Activated naive CD8-positive, alpha-beta T cell treated with anti-CD3 and anti-CD28 coated beads for 36 hours (primary cell): ENCODE results near the gene SPARC. TPM values are rescaled to one million over a fixed set of nuclear protein-coding genes. Genes with fewer than 3 reads are reported as not detected.
"Not testable (repeated sequence)": the region's sequence is repeated elsewhere in the genome, so short reads cannot be mapped to it uniquely, and the experiment has no call there.

Source experiments
- DNase-seq: peaks from one replicate; pipeline ENCODE4 v3.0.0; 2021
- H3K27ac Mint-ChIP-seq: one replicate; pipeline ENCODE4 v1.8.0; 2022; ENCODE audit warnings: mild to moderate bottlenecking, moderate library complexity, mixed read lengths
- H3K27me3 Mint-ChIP-seq: one replicate; pipeline ENCODE4 v1.8.0; 2022; ENCODE audit warnings: mild to moderate bottlenecking, mixed read lengths
- H3K36me3 Mint-ChIP-seq: one replicate; pipeline ENCODE4 v1.8.0; 2021; ENCODE audit warnings: mild to moderate bottlenecking, mixed read lengths
- H3K4me1 Mint-ChIP-seq: one replicate; pipeline ENCODE4 v1.8.0; 2021; ENCODE audit warnings: mixed read lengths
- H3K4me3 Mint-ChIP-seq: one replicate; pipeline ENCODE4 v1.8.0; 2022; ENCODE audit warnings: mild to moderate bottlenecking, moderate library complexity, mixed read lengths
- H3K9me3 Mint-ChIP-seq: one replicate; pipeline ENCODE4 v1.8.0; 2022; ENCODE audit warnings: mixed read lengths
- total RNA-seq, 2 experiments: library from RNA; stranded (reverse); gene quantifications; one replicate each; pipeline ENCODE4 v1.2.3, GENCODE V29; 2021

Gene SPARC, protein sequence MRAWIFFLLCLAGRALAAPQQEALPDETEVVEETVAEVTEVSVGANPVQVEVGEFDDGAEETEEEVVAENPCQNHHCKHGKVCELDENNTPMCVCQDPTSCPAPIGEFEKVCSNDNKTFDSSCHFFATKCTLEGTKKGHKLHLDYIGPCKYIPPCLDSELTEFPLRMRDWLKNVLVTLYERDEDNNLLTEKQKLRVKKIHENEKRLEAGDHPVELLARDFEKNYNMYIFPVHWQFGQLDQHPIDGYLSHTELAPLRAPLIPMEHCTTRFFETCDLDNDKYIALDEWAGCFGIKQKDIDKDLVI
- total RNA-seq = under 1 TPM; 0.62 to 0.66 TPM

DNA sequence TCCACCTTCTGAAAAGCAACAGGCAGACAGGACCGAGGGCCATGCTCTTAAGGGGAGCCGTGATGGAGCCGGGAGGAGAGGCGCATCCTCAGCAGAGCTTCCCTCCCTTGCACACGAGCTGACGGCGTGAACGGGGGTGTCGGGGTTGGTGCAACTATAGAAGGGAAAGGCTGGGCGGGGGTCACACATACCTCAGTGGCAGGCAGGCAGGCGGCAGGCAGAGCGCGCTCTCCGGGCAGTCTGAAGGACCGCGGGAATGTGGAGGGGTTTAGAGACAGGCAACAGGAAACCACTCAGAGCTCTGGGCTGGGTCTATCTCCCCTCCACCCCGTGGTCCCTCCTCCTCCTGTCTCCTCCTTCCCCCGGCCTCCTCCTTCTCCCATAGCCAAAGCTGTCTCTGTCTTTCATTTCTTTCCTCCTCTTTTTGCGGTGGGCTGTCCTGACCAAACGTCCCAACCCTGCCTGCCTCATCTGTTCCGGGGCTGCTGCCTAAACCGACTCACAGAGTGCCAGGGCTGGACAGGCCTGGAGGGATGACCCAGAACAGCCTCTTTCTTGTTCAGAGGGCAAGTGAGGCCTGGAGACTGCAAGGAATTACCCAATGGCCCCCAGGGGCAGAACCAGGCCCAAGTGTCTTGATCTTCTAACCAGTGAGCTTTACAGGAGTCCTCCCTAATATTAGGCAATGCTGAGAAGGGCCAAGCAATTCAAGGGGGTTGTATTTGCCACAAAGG, at the start of gene SPARC:
Gene SPARC (minus strand): TSS at position 242 of the 734 bp plus-strand sequence. CDS start 10,727 bp downstream, outside the sequence.
- peaks cover 51% of the 10 kb centered on the region for H3K27me3 Mint-ChIP-seq
- no peak within 1 kb of the TSS for H3K27ac Mint-ChIP-seq
- no peaks in the 10 kb centered on the region for H3K9me3 Mint-ChIP-seq
- DNase-seq = no peak
- no peaks in the 10 kb centered on the region for H3K36me3 Mint-ChIP-seq
- H3K4me1 Mint-ChIP-seq = peaks cover 10% of the 10 kb centered on the region
- peak within 1 kb of the TSS; percentile 44 for H3K4me3 Mint-ChIP-seq

DNA sequence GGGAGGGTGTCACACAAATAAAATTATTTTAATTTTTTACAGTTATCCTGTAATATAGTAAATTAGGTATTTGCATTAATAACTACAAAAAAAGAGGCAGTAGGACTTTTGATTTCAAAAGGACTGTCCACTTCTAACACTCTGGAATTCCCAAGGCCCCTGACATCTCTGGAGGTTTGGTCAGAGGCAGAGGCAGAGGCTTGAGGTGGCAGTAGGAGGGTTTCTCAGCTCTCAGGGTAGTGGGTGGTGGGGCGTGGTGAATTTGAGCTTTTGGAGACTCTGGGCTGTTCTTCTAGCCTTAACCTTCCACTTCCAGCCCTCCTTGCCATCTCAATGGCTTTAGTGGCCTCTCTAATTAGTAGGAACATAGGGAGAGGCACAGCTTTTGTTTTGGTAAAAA, 48.9 kb upstream of the SPARC start:
- H3K4me1 Mint-ChIP-seq = peaks cover 5% of the 10 kb centered on the region
- DNase-seq = no peak
- no peaks in the 10 kb centered on the region for H3K27me3 Mint-ChIP-seq
- peaks cover 9% of the 10 kb centered on the region for H3K36me3 Mint-ChIP-seq
- H3K9me3 Mint-ChIP-seq = no peaks in the 10 kb centered on the region
- H3K27ac Mint-ChIP-seq = no peak overlapping the region
- no peak overlapping the region for H3K4me3 Mint-ChIP-seq

DNA sequence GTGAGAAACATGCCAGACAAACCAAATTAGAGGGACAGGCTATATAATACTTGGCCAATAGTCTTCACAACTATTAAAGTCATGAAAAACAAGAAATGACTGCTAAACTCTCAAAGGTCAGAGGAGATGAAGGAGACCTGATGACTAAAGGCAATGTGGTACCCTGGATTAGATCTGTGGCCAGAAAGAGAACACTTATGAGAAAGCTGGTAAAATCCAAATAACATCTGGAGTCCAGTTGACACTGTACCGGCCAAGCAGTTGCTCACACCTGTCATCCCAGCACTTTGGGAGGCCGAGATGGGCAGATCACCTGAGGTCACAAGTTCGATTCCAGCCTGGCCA, 47.3 kb upstream of the SPARC start:
- no peak overlapping the region for H3K4me3 Mint-ChIP-seq
- no peaks in the 10 kb centered on the region for H3K27me3 Mint-ChIP-seq
- H3K27ac Mint-ChIP-seq = no peak overlapping the region
- H3K4me1 Mint-ChIP-seq = peaks cover 3% of the 10 kb centered on the region
- peaks cover 4% of the 10 kb centered on the region for H3K9me3 Mint-ChIP-seq
- DNase-seq = no peak
- H3K36me3 Mint-ChIP-seq = peaks cover 23% of the 10 kb centered on the region

GRCh38 chr5:151733358-151734063, 46.8 kb upstream of the SPARC start:
- Mint-ChIP-seq H3K9me3 (peaks cover 4% of the 10 kb centered on the region), H3K4me1 (peaks cover 3% of the 10 kb centered on the region), H3K4me3 (no peak overlapping the region), H3K36me3 (peaks cover 23% of the 10 kb centered on the region), H3K27ac (no peak overlapping the region), H3K27me3 (no peaks in the 10 kb centered on the region)
- no peak for DNase-seq

DNA sequence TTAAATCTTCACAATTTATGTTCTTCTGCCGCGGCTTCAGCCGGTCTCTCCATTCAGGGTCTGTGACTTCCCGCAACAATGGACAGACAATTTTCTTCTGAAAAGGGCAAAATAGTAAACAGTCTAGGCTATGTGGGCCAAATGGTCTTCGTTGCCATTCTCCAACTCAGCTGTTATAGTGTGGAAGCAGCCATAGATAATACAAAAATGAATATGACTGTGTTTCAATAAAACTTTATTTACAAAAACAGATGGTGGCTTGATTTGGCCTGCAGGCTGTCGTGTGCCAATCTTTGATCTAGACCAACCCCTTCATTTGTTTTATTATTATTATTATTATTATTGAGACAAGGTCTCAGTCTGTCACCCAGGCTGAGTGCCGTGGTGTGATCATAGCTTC, 43.7 kb upstream of the SPARC start:
- no peak for DNase-seq
- no peak overlapping the region for H3K27ac Mint-ChIP-seq
- H3K27me3 Mint-ChIP-seq = no peaks in the 10 kb centered on the region
- peaks cover 3% of the 10 kb centered on the region for H3K4me1 Mint-ChIP-seq
- H3K9me3 Mint-ChIP-seq = peaks cover 4% of the 10 kb centered on the region
- H3K4me3 Mint-ChIP-seq = no peak overlapping the region
- peaks cover 23% of the 10 kb centered on the region for H3K36me3 Mint-ChIP-seq

GRCh38 chr5:151729597-151729996, 42.9 kb upstream of the SPARC start:
- not testable (repeated sequence) for H3K4me1 Mint-ChIP-seq, H3K9me3 Mint-ChIP-seq, H3K27me3 Mint-ChIP-seq, DNase-seq, H3K27ac Mint-ChIP-seq, H3K4me3 Mint-ChIP-seq
- peaks cover 23% of the 10 kb centered on the region for H3K36me3 Mint-ChIP-seq

- Mint-ChIP-seq H3K27ac (no peak overlapping the region), H3K9me3 (no peaks in the 10 kb centered on the region), H3K27me3 (no peaks in the 10 kb centered on the region), H3K36me3 (peaks cover 3% of the 10 kb centered on the region), H3K4me3 (no peak overlapping the region), H3K4me1 (peaks cover 8% of the 10 kb centered on the region)
- no peak for DNase-seq
These were observed 37.6 kb upstream of the SPARC start for GRCh38 chr5:151724360-151724759.

GRCh38 chr5:151722546-151722945, 35.8 kb upstream of the SPARC start:
- Mint-ChIP-seq H3K9me3 (no peaks in the 10 kb centered on the region), H3K36me3 (no peaks in the 10 kb centered on the region)
- DNase-seq = no peak

DNA sequence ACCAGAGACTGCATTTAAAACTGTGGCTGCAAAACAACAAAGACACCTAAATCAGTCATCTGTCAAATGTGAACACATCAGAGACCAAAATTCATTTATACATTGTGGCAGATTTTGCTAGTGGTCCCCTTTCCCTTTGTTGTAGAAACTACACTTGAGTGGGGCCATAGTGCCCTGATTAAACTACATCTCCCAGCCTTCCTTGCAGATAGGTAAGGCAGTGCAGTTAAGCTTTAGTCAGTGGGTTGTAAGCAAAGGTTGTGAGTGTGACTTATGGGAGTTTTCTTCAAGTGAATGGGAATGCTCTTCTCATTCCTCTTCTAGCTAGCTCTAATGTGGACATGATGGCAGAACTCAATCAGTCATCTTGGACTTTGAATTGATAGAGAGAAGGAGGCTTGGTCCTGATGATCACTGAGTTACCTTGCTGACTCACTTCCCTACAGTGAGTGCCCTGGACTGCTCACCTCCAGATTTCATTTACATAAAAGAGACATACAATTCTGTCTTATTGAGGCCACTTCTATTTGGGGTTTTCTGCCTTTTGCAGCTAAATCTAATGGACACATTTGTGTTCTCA, 35.2 kb upstream of the SPARC start:
- no peak for DNase-seq
- Mint-ChIP-seq H3K9me3 (no peaks in the 10 kb centered on the region), H3K27me3 (no peaks in the 10 kb centered on the region), H3K4me1 (peaks cover 8% of the 10 kb centered on the region), H3K36me3 (no peaks in the 10 kb centered on the region), H3K27ac (no peak overlapping the region), H3K4me3 (no peak overlapping the region)

More at GRCh38 chr5:151722546-151722945, 35.8 kb upstream of the SPARC start:
- H3K4me1 Mint-ChIP-seq = peaks cover 8% of the 10 kb centered on the region
- no peak overlapping the region for H3K4me3 Mint-ChIP-seq
- no peak overlapping the region for H3K27ac Mint-ChIP-seq
- H3K27me3 Mint-ChIP-seq = no peaks in the 10 kb centered on the region

DNA sequence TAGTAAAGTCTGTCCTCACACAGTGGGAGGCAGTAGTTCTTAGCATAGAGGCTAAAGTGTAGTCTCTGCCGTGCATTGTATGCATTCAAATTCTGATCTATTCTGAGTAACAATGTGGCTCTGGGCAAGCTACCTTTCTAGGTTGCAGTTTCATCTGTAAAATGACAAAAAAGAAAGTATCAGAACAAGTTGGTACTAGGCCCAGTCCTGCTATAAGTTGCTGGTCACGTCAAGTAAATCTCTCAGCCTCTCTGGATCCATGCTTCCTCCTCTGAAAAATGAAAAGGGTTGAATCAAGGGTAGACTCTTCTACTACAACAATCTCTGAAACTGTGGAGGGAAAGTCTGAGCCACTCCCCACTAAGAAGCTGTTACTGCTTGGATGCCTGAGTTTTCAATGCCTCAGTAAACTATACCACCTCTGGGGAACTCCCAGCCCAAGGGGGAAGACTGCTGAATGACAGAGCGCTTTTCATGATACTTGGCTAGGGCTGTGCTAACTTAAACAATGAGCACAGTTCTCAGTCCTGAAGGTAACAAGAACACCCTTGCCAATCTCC, 34.5 kb upstream of the SPARC start:
- no peaks in the 10 kb centered on the region for H3K27me3 Mint-ChIP-seq
- peaks cover 8% of the 10 kb centered on the region for H3K4me1 Mint-ChIP-seq
- H3K9me3 Mint-ChIP-seq = no peaks in the 10 kb centered on the region
- H3K4me3 Mint-ChIP-seq = no peak overlapping the region
- no peaks in the 10 kb centered on the region for H3K36me3 Mint-ChIP-seq
- peak overlapping the region; percentile 66 for H3K27ac Mint-ChIP-seq
- DNase-seq = no peak

DNA sequence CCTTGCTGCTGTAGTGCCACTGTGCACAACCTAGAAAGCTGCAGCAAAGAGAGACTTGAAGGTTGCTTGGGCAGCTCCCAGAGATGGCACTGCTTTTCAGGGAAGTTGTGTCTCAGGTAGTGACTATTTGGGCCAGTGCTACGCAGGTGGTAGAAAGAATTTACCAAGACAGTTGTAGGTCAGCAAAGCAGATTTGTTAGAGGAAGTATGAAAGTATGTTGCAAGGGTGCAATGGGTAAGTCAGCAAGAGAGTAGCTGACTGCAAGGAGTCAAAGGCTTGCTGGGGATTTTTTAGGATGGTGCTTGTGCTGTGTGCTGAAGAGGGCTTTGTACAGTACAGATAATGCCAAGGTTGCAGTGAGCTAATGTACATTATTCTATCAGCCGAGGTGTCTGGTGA, 33.5 kb upstream of the SPARC start:
- H3K36me3 Mint-ChIP-seq = no peaks in the 10 kb centered on the region
- H3K4me1 Mint-ChIP-seq = peaks cover 8% of the 10 kb centered on the region
- H3K27me3 Mint-ChIP-seq = no peaks in the 10 kb centered on the region
- DNase-seq = no peak
- H3K9me3 Mint-ChIP-seq = no peaks in the 10 kb centered on the region
- H3K4me3 Mint-ChIP-seq = no peak overlapping the region
- no peak overlapping the region for H3K27ac Mint-ChIP-seq

GRCh38 chr5:151719228-151720000, 32.7 kb upstream of the SPARC start:
- Mint-ChIP-seq H3K9me3 (no peaks in the 10 kb centered on the region), H3K4me1 (peaks cover 8% of the 10 kb centered on the region), H3K4me3 (no peak overlapping the region), H3K27me3 (no peaks in the 10 kb centered on the region), H3K36me3 (peaks cover 3% of the 10 kb centered on the region), H3K27ac (no peak overlapping the region)
- DNase-seq = peak; percentile 10

- H3K36me3 Mint-ChIP-seq = peaks cover 3% of the 10 kb centered on the region
- H3K9me3 Mint-ChIP-seq = no peaks in the 10 kb centered on the region
- peaks cover 8% of the 10 kb centered on the region for H3K4me1 Mint-ChIP-seq
- DNase-seq = no peak
- H3K27me3 Mint-ChIP-seq = no peaks in the 10 kb centered on the region
- no peak overlapping the region for H3K27ac Mint-ChIP-seq
- H3K4me3 Mint-ChIP-seq = no peak overlapping the region
These were observed 31.9 kb upstream of the SPARC start for GRCh38 chr5:151718646-151719045.

DNA sequence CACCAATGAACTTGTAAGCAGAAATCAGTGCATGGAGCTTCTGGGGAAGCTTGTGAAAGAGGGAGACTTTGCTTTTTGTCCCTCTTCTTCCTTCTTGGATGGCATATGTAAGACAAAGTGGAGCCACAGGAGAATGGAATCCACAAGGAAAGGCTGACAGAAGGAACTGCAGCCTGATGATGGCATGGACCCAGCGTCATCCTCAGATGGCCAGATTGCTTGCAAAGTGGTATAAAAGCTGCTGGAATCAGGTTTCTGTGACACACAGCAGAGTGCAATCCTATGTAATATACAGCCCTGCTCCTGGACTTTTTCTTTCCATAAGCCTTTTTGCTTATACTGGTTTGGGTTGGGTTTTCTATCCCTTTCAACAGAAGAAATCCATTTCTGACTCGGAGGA, 31.4 kb upstream of the SPARC start:
- peaks cover 3% of the 10 kb centered on the region for H3K36me3 Mint-ChIP-seq
- H3K9me3 Mint-ChIP-seq = no peaks in the 10 kb centered on the region
- no peak overlapping the region for H3K4me3 Mint-ChIP-seq
- peaks cover 8% of the 10 kb centered on the region for H3K4me1 Mint-ChIP-seq
- H3K27me3 Mint-ChIP-seq = no peaks in the 10 kb centered on the region
- H3K27ac Mint-ChIP-seq = no peak overlapping the region
- DNase-seq = no peak
